NCI-H1694 treated with DMSO at 0.1 percent for 48 hours (cell line): ENCODE results near the gene ABCC9.

ENCODE experiments used
- DNase-seq: peaks from one replicate; lab custom pipeline; 2025; lab: John Stamatoyannopoulos, UW

Gene ABCC9

GRCh38 chr12:21774358-21775132 is 166.7 kb downstream of the ABCC9 start, which contains the start of gene KCNJ8:
TSS of gene KCNJ8 (minus strand) at chr12:21774706. CDS start at chr12:21773616, 1,090 bp downstream.
- no peak for DNase-seq

- DNase-seq = no peak
Measured at GRCh38 chr12:21773806-21774205, 167.4 kb downstream of the ABCC9 start.

GRCh38 chr12:21773263-21773741 is 167.9 kb downstream of the ABCC9 start:
- DNase-seq = no peak

GRCh38 chr12:21771311-21771710 is 169.9 kb downstream of the ABCC9 start:
- no peak for DNase-seq

GRCh38 chr12:21769307-21769706 is 171.9 kb downstream of the ABCC9 start:
- DNase-seq = no peak

- DNase-seq = no peak
Measured at GRCh38 chr12:21766403-21766802, 174.8 kb downstream of the ABCC9 start.

GRCh38 chr12:21764950-21765349 is 176.3 kb downstream of the ABCC9 start:
- DNase-seq = no peak

- no peak for DNase-seq
Measured at GRCh38 chr12:21764065-21764464, 177.2 kb downstream of the ABCC9 start.

- no peak for DNase-seq
Measured at GRCh38 chr12:21763531-21763930, 177.7 kb downstream of the ABCC9 start.

- no peak for DNase-seq
Measured at GRCh38 chr12:21759737-21760136, 181.5 kb downstream of the ABCC9 start.

GRCh38 chr12:21757735-21758134 is 183.5 kb downstream of the ABCC9 start:
- DNase-seq = no peak

- DNase-seq = no peak
Measured at GRCh38 chr12:21756699-21757098, 184.5 kb downstream of the ABCC9 start.

- DNase-seq = no peak
Measured at GRCh38 chr12:21751517-21751916, 189.7 kb downstream of the ABCC9 start.
